NOMO-1 treated with DMSO at 0.1 percent for 48 hours (cell line): ENCODE results near the gene SETD6.
A peak's percentile ranks its signal among the peaks of the same experiment; 100 is the strongest.
"Not testable (repeated sequence)": the region's sequence is repeated elsewhere in the genome, so short reads cannot be mapped to it uniquely, and the experiment has no call there.

Experiments used
- DNase-seq: peaks from one replicate; lab custom pipeline; 2025; ENCODE audit not compliant: unreplicated experiment; lab: John Stamatoyannopoulos, UW

SETD6 gene

GRCh38 chr16:58515125-58515870 is at the start of gene SETD6:
TSS of gene SETD6 (plus strand) at chr16:58515517. CDS start at chr16:58515538, 21 bp downstream.
- DNase-seq: peak; percentile 64

- DNase-seq: no peak
Observed at GRCh38 chr16:58465817-58466216, 49.5 kb upstream of the SETD6 start.

- DNase-seq: no peak
Observed at GRCh38 chr16:58466396-58466795, 48.9 kb upstream of the SETD6 start.

- DNase-seq: no peak
Observed at GRCh38 chr16:58467905-58468304, 47.4 kb upstream of the SETD6 start.

GRCh38 chr16:58471209-58471975 is 43.9 kb upstream of the SETD6 start:
- no peak for DNase-seq

- no peak for DNase-seq
Observed at GRCh38 chr16:58472266-58472665, 43.1 kb upstream of the SETD6 start.

GRCh38 chr16:58472827-58473226 is 42.5 kb upstream of the SETD6 start:
- DNase-seq: no peak

- DNase-seq: no peak
Observed at GRCh38 chr16:58474296-58474695, 41.0 kb upstream of the SETD6 start.

GRCh38 chr16:58475091-58475619 is 40.2 kb upstream of the SETD6 start:
- DNase-seq: no peak

- DNase-seq: no peak
Observed at GRCh38 chr16:58476791-58477190, 38.5 kb upstream of the SETD6 start.

GRCh38 chr16:58478427-58478826 is 36.9 kb upstream of the SETD6 start:
- no peak for DNase-seq

GRCh38 chr16:58481226-58481869 is 34.0 kb upstream of the SETD6 start:
- no peak for DNase-seq

- no peak for DNase-seq
Observed at GRCh38 chr16:58481931-58482330, 33.4 kb upstream of the SETD6 start.

GRCh38 chr16:58485184-58485887 is 30.0 kb upstream of the SETD6 start:
- no peak for DNase-seq

- DNase-seq: peak; percentile 48
Observed at GRCh38 chr16:58487566-58488351, 27.6 kb upstream of the SETD6 start.

GRCh38 chr16:58488531-58488930 is 26.8 kb upstream of the SETD6 start:
- no peak for DNase-seq

GRCh38 chr16:58490065-58490464 is 25.3 kb upstream of the SETD6 start:
- no peak for DNase-seq

GRCh38 chr16:58490539-58490938 is 24.8 kb upstream of the SETD6 start:
- DNase-seq: not testable (repeated sequence)

- DNase-seq: no peak
Observed at GRCh38 chr16:58492066-58492465, 23.3 kb upstream of the SETD6 start.

GRCh38 chr16:58492735-58493134 is 22.6 kb upstream of the SETD6 start:
- DNase-seq: no peak
